ENCODE data around the gene COL6A1. TPM values are rescaled to one million over a fixed set of nuclear protein-coding genes. Genes with fewer than 3 reads are reported as not detected.

Gene COL6A1, protein sequence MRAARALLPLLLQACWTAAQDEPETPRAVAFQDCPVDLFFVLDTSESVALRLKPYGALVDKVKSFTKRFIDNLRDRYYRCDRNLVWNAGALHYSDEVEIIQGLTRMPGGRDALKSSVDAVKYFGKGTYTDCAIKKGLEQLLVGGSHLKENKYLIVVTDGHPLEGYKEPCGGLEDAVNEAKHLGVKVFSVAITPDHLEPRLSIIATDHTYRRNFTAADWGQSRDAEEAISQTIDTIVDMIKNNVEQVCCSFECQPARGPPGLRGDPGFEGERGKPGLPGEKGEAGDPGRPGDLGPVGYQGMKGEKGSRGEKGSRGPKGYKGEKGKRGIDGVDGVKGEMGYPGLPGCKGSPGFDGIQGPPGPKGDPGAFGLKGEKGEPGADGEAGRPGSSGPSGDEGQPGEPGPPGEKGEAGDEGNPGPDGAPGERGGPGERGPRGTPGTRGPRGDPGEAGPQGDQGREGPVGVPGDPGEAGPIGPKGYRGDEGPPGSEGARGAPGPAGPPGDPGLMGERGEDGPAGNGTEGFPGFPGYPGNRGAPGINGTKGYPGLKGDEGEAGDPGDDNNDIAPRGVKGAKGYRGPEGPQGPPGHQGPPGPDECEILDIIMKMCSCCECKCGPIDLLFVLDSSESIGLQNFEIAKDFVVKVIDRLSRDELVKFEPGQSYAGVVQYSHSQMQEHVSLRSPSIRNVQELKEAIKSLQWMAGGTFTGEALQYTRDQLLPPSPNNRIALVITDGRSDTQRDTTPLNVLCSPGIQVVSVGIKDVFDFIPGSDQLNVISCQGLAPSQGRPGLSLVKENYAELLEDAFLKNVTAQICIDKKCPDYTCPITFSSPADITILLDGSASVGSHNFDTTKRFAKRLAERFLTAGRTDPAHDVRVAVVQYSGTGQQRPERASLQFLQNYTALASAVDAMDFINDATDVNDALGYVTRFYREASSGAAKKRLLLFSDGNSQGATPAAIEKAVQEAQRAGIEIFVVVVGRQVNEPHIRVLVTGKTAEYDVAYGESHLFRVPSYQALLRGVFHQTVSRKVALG
- total RNA-seq, result 1 to 10 TPM; 1.0 to 5.2 (median 2.5) TPM
- total RNA-seq (2013), result 1.0 TPM

DNA sequence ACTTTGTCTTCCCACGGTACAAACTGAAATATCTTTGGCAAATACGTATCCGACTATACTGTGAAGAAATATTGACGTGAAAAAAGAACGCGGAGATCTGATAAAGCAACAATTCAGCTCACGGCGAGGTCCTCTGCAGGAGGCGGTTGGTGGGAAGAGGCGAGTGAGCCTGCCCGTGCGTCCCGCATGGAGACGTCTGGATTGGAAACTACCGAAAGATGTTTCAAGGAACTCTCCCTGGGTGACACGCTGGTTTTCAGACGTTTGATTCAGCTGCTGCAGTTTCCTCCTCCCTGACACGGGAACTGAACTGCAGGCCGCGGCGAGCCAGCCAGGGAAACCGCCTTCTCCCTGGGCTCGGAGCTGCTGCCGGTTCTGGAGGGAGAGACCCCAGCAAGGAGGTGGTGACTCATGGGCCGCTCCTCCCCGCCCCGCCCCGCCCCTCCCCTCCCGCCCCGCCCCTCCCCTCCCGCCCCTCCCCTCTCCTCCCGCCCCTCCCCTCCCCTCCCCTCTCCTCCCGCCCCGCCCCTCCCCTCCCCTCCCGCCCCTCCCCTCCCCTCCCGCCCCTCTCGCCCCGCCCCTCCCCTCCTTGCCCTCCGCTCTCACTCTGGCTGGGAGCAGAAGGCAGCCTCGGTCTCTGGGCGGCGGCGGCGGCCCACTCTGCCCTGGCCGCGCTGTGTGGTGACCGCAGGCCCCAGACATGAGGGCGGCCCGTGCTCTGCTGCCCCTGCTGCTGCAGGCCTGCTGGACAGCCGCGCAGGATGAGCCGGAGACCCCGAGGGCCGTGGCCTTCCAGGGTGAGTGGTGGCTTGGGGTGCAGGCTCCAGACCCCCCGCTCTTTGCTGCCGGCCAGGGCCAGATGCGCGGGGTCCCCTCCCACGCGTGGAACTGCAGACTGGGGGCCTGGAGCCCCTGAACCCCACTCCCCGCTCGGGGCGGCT is at the start of gene COL6A1:
Gene COL6A1, plus strand, starts transcription at position 620 of the 941 bp plus-strand sequence. Its CDS starts 81 bp downstream, at position 701.
- H3K4me1 ChIP-seq (ENCODE audit: control insufficient read depth, insufficient read depth, low read length), result peaks cover 16% of the 10 kb centered on the region
- no peak within 1 kb of the TSS for H3K27ac ChIP-seq (ENCODE audit: low read length)
- 1% methylated on average over 46 of the region's 63 CpGs for WGBS (ENCODE audit: insufficient coverage)
- H3K9me3 ChIP-seq (ENCODE audit: control insufficient read depth, insufficient read depth, low read length), result no peaks in the 10 kb centered on the region
- DNase-seq (peak in 1 of 2 donors; percentile 77), ATAC-seq (peak; percentile 53 to 71 (median 59))
- peaks cover 1 to 15% of the 10 kb centered on the region in 2 donors for H3K27me3 Mint-ChIP-seq (ENCODE audit: low read depth in 2 of 2)
- no peaks in the 10 kb centered on the region for H3K36me3 Mint-ChIP-seq
- H3K27ac Mint-ChIP-seq, result no peak within 1 kb of the TSS
- H3K9me3 Mint-ChIP-seq, result peaks cover 5 to 6% of the 10 kb centered on the region in 2 donors
- H3K4me1 Mint-ChIP-seq, result peaks cover 0 to 9% of the 10 kb centered on the region in 2 donors
- peak within 1 kb of the TSS; percentile 14 for H3K4me3 ChIP-seq (ENCODE audit: low read length)
- no peaks in the 10 kb centered on the region for H3K36me3 ChIP-seq (ENCODE audit: control insufficient read depth, insufficient read depth, low read length)
- intact Hi-C loops (cut with micrococcal nuclease), result no loop called here
- H3K27me3 ChIP-seq (ENCODE audit: control insufficient read depth, insufficient read depth, low read length), result peaks cover 29% of the 10 kb centered on the region
- TF ChIP-seq, protein P1, sequence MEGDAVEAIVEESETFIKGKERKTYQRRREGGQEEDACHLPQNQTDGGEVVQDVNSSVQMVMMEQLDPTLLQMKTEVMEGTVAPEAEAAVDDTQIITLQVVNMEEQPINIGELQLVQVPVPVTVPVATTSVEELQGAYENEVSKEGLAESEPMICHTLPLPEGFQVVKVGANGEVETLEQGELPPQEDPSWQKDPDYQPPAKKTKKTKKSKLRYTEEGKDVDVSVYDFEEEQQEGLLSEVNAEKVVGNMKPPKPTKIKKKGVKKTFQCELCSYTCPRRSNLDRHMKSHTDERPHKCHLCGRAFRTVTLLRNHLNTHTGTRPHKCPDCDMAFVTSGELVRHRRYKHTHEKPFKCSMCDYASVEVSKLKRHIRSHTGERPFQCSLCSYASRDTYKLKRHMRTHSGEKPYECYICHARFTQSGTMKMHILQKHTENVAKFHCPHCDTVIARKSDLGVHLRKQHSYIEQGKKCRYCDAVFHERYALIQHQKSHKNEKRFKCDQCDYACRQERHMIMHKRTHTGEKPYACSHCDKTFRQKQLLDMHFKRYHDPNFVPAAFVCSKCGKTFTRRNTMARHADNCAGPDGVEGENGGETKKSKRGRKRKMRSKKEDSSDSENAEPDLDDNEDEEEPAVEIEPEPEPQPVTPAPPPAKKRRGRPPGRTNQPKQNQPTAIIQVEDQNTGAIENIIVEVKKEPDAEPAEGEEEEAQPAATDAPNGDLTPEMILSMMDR (IDR thresholded peaks at IDR 0.05), result no peak
- H3K4me3 Mint-ChIP-seq, result no peak within 1 kb of the TSS

DNA sequence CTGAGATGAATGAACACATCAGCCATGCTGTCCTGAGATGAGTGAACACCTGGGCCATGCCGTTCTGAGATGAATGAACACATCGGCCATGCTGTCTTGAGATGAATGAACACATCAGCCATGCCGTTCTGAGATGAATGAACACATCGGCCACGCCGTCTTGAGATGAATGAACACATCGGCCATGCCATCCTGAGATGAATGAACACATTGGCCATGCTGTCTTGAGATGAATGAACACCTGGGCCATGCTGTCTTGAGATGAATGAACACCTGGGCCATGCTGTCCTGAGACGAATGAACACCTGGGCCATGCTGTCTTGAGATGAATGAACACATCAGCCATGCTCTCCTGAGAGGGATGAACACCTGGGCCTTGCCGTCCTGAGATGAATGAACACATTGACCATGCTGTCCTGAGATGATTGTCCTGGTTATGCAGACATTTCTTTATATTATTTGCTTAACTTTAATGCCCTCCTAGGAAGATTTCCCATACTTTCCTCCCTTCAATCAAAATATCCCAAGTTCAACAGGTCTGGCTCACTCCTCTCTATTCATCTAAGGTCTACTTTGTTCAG is 48.6 kb upstream of the COL6A1 start:
- DNase-seq (no peak), ATAC-seq (no peak)
- intact Hi-C loops (cut with micrococcal nuclease), result no loop called here
- 73% methylated on average over 9 of the region's 9 CpGs for WGBS (ENCODE audit: insufficient coverage)
- Mint-ChIP-seq H3K4me1 (no peaks in the 10 kb centered on the region), H3K27ac (no peak overlapping the region), H3K4me3 (no peak overlapping the region), H3K27me3 (ENCODE audit: low read depth in 2 of 2) (no peaks in the 10 kb centered on the region), H3K9me3 (no peaks in the 10 kb centered on the region), H3K36me3 (no peaks in the 10 kb centered on the region)
- Histone ChIP-seq H3K9me3 (ENCODE audit: control insufficient read depth, insufficient read depth, low read length) (no peaks in the 10 kb centered on the region), H3K27me3 (ENCODE audit: control insufficient read depth, insufficient read depth, low read length) (no peaks in the 10 kb centered on the region), H3K4me1 (ENCODE audit: control insufficient read depth, insufficient read depth, low read length) (no peaks in the 10 kb centered on the region), H3K36me3 (ENCODE audit: control insufficient read depth, insufficient read depth, low read length) (no peaks in the 10 kb centered on the region), H3K27ac (ENCODE audit: low read length) (no peak overlapping the region), H3K4me3 (ENCODE audit: low read length) (no peak overlapping the region)
- TF ChIP-seq, protein P1 (IDR thresholded peaks at IDR 0.05), result no peak

DNA sequence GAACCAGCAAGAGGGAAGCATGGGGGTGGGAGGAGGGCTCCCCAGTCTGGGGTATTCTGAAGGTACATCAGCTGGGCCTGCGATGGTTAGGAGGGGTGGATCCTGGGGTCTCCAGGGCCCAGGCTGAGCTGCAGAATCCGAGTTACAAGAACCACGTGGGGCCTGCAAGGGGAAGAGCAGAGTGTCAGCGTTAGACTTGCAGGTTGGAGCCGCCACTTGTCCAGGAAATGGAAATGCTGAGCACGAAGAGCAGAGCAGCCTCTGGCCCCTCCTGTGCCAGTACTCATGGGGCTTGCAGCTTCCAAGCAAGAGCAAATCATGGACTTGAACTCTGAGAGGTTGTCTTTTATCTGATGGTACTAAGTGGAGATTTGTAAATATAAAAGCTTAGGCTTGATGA is 47.5 kb upstream of the COL6A1 start:
- ATAC-seq (no peak), DNase-seq (no peak)
- H3K4me1 Mint-ChIP-seq, result no peaks in the 10 kb centered on the region
- H3K27me3 Mint-ChIP-seq (ENCODE audit: low read depth in 2 of 2), result no peaks in the 10 kb centered on the region
- no peak overlapping the region for H3K27ac Mint-ChIP-seq
- TF ChIP-seq, protein P1 (IDR thresholded peaks at IDR 0.05), result no peak
- Histone ChIP-seq H3K9me3 (ENCODE audit: control insufficient read depth, insufficient read depth, low read length) (no peaks in the 10 kb centered on the region), H3K4me3 (ENCODE audit: low read length) (no peak overlapping the region), H3K27me3 (ENCODE audit: control insufficient read depth, insufficient read depth, low read length) (no peaks in the 10 kb centered on the region), H3K4me1 (ENCODE audit: control insufficient read depth, insufficient read depth, low read length) (no peaks in the 10 kb centered on the region), H3K27ac (ENCODE audit: low read length) (no peak overlapping the region), H3K36me3 (ENCODE audit: control insufficient read depth, insufficient read depth, low read length) (no peaks in the 10 kb centered on the region)
- 77% methylated on average over 6 of the region's 6 CpGs for WGBS (ENCODE audit: insufficient coverage)
- H3K4me3 Mint-ChIP-seq, result no peak overlapping the region
- H3K36me3 Mint-ChIP-seq, result no peaks in the 10 kb centered on the region
- intact Hi-C loops (cut with micrococcal nuclease), result no loop called here
- no peaks in the 10 kb centered on the region for H3K9me3 Mint-ChIP-seq

Measured in natural killer cell (primary cell).